ENCODE data around the gene SAMD4A.
A peak's percentile ranks its signal among the peaks of the same experiment; 100 is the strongest.

SAMD4A gene

DNA sequence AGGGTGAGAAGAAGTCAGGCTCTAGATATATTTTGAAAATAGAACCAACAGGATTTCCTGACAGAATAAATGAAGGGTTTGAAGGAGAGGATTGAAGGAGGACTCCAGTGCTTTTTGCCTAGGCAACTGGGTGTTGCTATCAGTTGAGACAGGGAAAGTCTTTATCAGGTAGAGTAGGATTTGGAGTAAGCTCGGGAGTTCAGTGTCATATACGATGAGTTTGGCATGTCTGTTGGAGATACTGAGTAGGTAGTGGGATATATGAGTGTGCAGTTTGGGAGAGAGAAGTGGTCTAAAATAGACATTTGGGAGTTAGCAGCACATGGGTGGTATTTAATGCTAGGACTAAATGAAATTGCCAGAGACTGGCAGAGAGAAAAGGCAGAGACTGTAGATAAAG is 141.2 kb downstream of the SAMD4A start:
- no peak for DNase-seq (ENCODE audit: low spot score)

- no peak for DNase-seq (ENCODE audit: low spot score)
These were observed 142.1 kb downstream of the SAMD4A start for GRCh38 chr14:54708982-54709381.

DNA sequence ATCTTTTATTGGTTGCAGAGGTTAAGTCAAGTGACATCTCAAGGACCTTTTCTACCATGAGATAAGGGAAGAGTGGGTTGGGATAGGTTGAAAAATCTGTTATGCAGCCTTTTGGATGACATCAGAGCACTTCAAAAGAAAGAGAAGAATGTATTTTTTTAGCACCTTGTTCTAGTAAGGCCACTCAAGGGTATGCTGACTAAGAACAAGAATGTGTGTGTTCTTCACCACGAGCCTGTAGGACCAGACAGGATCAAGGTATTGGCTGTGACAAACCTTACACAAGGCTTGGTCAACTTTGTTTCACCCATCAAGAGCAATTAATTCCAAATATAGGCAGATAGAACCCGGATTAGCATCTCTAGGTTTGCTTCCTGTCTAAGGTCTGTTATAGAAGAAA is 142.5 kb downstream of the SAMD4A start:
- DNase-seq (ENCODE audit: low spot score), result no peak

DNA sequence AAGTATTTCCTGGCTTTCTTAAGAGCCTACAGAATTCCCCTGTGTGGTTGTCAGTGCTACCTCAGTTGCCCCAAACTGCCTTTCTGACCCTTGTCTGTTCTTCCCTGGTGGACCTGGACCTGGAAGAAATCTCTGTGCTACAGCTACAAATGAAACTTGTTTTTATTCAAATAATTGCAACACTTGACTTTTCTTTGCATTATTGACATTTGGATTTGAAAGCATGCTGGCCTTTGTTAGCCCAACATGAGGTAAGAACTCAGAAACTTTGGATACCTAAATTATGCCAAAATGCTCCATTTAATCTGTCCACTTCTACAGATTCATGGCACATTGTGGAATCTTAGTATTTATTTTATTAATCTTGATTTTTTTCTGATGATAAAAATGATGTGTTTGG is 142.9 kb downstream of the SAMD4A start:
- no peak for DNase-seq (ENCODE audit: low spot score)

- DNase-seq (ENCODE audit: low spot score), result no peak
These were observed 144.4 kb downstream of the SAMD4A start for GRCh38 chr14:54711312-54711711.

GRCh38 chr14:54711812-54712464 is 145.0 kb downstream of the SAMD4A start:
- no peak for DNase-seq (ENCODE audit: low spot score)

- DNase-seq (ENCODE audit: low spot score), result peak; percentile 60
These were observed 145.7 kb downstream of the SAMD4A start for GRCh38 chr14:54712465-54713200.

- DNase-seq (ENCODE audit: low spot score), result no peak
These were observed 146.5 kb downstream of the SAMD4A start for GRCh38 chr14:54713379-54713778.

DNA sequence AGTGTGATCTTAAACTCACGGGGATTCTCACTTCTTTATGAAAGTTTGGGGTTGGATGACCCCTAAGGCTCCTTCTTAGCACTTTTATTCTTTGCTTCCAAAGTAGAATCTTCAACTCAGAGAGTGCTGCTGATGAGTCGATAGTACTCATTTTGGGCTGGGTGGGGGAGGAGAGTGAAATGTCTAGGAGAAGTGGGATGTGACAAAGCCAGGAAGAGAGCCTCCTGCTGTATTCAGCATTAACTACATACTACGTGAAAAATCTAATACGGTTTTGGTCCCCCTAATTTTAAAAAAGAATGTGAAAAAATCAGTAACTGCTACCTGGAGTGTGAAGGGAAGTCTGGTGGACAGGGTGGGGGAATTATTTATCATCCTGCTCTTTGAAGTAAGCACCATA is 148.3 kb downstream of the SAMD4A start:
- DNase-seq (ENCODE audit: low spot score), result no peak

DNA sequence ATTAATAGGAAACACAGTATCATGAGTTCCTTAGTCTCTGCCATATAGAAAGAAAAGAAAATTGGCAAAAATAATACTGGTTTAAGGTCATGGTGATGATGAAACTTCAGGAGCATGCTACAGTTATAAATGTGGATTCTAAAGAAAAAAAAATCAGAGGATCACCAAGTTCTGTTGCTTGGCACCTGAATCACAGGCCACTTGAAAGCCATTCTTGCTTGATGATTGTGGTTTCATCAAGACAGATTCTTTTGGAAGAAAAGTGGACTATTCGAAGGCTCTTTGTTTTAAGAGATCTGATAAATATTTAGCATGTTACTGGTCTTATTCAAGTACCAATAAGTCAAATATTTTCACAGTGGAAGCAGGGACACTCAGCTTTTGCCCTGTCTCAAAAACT is 148.9 kb downstream of the SAMD4A start:
- no peak for DNase-seq (ENCODE audit: low spot score)

DNA sequence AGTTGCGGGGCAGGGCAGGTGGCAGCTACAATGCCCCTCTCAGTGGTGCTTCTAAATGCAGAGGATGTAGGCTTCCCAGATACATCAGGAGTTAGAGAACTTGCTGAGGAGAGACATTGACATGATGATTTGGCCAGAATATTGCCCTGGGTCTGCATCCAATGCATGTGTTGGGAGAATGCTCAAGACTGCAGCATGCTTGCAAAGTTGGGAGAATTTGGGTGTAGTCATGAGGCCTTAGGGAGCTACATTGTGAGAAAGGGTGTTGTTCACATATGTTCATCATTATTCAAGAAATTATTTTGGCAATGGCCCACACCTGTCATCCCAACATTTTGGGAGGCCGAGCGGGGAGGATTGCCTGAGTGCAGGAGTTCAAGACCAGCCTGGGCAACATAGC is 149.9 kb downstream of the SAMD4A start:
- DNase-seq (ENCODE audit: low spot score), result no peak

GRCh38 chr14:54718046-54718445 is 151.1 kb downstream of the SAMD4A start:
- DNase-seq (ENCODE audit: low spot score), result no peak

DNA sequence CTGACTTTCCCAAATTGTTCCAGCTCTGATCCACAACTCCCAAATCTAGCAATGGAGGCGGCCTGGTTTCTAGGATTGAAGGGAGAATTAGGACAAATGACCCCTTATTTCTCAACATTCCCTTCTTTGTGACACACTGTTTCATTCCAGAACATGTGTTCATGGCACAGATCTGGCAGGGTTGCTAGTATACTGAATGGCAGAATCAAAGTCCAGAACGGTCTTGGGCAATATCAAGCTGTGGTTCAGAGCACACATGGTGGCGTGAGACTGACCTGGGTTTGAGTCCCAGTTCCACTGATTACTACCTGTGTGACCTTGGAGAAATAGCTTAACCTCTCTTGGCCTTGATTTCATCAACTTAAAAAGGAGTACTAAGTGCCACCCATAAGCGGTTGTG is 152.5 kb downstream of the SAMD4A start:
- no peak for DNase-seq (ENCODE audit: low spot score)

DNA sequence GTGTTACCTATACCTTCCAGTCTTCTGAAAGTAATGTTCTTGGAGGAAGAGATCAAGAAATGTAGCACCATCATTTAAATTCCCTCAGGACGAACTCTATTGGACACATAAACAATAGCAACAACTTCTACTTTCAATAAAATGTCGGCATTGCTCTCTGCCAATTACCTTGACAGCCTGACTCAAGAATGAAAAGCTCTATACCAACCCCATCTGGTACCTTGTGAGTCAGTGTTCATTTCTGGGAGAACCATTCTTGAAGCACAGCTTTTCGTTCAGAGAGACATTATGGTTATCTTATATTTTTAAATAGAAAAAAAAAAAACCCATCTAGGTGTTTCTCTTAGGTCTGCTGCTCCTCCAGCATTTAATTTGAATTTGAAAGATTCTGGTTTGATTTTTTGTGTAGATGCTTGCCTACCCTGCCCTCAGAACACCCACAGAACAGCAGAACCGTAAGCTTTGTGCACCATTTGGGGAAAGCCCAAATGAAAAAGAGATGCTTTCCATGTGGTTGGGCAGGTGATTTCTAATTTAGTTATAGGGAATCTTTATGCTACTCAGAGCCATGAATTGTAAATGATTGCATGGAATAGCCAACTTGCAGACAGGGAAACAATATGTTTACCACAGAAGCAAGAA is 156.0 kb downstream of the SAMD4A start:
- peak; percentile 71 for DNase-seq (ENCODE audit: low spot score)

GRCh38 chr14:54724123-54724522 is 157.2 kb downstream of the SAMD4A start:
- DNase-seq (ENCODE audit: low spot score), result no peak

- no peak for DNase-seq (ENCODE audit: low spot score)
These were observed 157.9 kb downstream of the SAMD4A start for GRCh38 chr14:54724676-54725325.

- no peak for DNase-seq (ENCODE audit: low spot score)
These were observed 159.1 kb downstream of the SAMD4A start for GRCh38 chr14:54725998-54726397.

DNA sequence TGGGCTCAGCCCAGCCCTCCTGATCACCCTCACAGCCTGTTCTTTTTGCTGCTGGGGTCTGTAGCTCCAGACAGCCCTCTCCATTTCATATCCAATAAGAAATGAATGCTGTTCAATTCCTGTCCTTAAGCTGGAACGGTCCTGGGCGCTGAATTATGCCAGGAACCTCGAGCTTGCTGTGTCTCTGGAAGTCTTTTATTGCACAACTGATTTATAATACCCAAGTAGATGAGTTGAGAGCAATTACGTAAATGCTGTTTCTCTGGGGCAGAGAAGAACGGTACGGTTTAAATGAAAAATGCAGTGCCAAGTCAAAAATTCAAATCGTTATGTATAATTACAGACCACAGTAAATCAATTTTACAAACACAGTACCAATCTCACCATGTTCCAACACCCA is 161.0 kb downstream of the SAMD4A start:
- DNase-seq (ENCODE audit: low spot score), result no peak

- DNase-seq (ENCODE audit: low spot score), result no peak
These were observed 162.0 kb downstream of the SAMD4A start for GRCh38 chr14:54728700-54729527.

GRCh38 chr14:54730156-54730961 is 163.4 kb downstream of the SAMD4A start:
- peak; percentile 63 for DNase-seq (ENCODE audit: low spot score)

DNA sequence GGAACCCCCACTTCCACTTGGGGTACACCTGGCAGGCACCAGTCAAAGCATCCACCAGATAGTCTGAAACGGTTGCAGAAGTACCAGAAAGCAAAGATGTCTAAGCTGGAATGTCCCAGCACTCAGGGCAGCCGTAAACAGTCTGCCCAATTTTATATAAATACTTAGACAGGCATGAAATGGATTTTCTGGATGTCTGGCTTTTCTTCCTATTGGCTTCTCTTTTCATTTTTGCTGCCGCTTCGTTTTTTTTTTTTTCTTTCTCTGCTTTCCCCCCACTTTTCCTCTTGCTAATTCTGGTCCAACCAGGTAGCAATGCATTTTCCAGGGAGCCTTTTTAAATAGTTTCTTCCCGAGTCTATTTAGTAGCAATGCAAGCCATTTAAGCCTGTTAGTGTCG is 168.0 kb downstream of the SAMD4A start:
- DNase-seq (ENCODE audit: low spot score), result no peak

Data from pons (tissue), 1 donor.